Activated CD8-positive, alpha-beta memory T cell treated with anti-CD3 and anti-CD28 coated beads, Interleukin-2, amount 50 U/mL, for 48 hours (primary cell): Measurements from ENCODE around the gene UBE2Q1.

ENCODE experiments used
- DNase-seq: peaks from one replicate; pipeline ENCODE4 v3.0.0-alpha.2; 2020

The UBE2Q1 gene

GRCh38 chr1:154501423-154502065 is 56.9 kb downstream of the UBE2Q1 start:
- DNase-seq: no peak

- peak; percentile 33 for DNase-seq
Measured at GRCh38 chr1:154500533-154500932, 57.9 kb downstream of the UBE2Q1 start.

GRCh38 chr1:154499446-154499845 is 59.0 kb downstream of the UBE2Q1 start:
- peak; percentile 43 for DNase-seq
